ENCODE data around the gene VAPA.

VAPA gene

DNA sequence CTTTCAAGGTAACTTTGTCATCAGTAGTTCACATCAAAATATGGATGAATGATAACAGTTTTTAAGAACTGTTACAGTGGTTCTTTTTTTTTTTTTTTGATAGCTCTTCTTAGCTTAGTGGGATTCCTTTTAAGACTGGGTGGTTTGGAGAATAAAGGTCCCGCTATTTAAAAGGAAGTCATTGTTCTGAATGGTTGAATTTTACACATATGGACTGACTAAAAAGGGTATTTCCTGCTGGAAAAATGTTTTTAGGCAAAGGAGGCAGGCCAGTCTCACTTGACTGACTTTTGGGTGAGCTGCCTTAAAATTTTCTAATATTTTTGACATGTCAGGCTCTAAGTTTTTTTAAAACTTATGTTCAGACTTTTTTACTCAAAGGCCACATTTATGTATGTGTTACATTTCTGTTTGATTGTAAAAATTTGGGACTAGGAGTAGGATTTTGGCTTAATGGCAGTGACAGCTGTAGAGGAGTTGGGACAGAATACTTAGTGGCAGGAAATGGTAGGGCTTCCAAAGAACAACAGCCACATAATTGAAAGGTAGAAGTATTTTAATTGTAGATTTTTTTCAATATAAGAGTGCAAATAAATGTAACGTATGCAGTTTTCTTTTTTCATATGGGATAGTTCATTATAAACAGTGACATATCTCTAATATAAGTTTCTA is 13.7 kb downstream of the VAPA start:
- Mint-ChIP-seq H3K36me3 (ENCODE audit: low read depth) (peaks cover 9% of the 10 kb centered on the region), H3K4me1 (ENCODE audit: low read depth) (peaks cover 46% of the 10 kb centered on the region), H3K27me3 (ENCODE audit: low read depth) (no peaks in the 10 kb centered on the region), H3K9me3 (no peaks in the 10 kb centered on the region), H3K4me3 (no peak overlapping the region), H3K27ac (no peak overlapping the region)
- no peak for DNase-seq (ENCODE audit: low spot score)

GRCh38 chr18:9928646-9929259 is 14.9 kb downstream of the VAPA start:
- Mint-ChIP-seq H3K4me3 (no peak overlapping the region), H3K9me3 (no peaks in the 10 kb centered on the region), H3K27me3 (ENCODE audit: low read depth) (no peaks in the 10 kb centered on the region), H3K27ac (no peak overlapping the region), H3K4me1 (ENCODE audit: low read depth) (peaks cover 43% of the 10 kb centered on the region), H3K36me3 (ENCODE audit: low read depth) (peaks cover 20% of the 10 kb centered on the region)
- DNase-seq (ENCODE audit: low spot score) = no peak

DNA sequence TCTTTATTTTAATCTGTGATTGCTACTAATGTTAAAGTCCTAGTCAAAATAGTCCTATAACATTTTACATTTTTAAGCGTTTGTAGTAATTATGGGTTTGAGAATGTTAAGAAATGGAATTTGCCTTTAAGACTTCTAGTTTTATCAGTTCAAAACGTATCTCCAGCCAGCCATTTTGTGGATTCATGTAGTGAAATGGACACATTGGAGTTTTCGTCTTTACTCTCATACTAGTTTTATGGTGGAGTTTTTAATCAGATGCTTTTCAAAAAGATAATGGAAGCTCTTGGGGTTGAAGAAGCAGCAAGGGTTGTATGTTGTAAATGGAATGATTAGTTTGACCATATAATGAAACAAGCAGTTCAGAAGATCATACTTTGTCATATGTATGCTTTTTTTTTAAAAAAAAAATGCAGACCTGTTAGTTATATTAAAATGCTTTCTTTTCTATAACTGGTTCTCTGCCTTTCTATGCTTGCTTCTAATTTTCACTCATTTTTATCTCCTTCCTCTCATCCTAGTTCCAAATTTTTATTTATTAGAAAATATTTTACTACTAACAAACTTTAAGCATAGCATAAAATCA is 16.6 kb downstream of the VAPA start:
- Mint-ChIP-seq H3K27me3 (ENCODE audit: low read depth) (no peaks in the 10 kb centered on the region), H3K36me3 (ENCODE audit: low read depth) (peaks cover 24% of the 10 kb centered on the region), H3K4me1 (ENCODE audit: low read depth) (peaks cover 37% of the 10 kb centered on the region), H3K27ac (no peak overlapping the region), H3K4me3 (no peak overlapping the region), H3K9me3 (no peaks in the 10 kb centered on the region)
- DNase-seq (ENCODE audit: low spot score) = no peak

DNA sequence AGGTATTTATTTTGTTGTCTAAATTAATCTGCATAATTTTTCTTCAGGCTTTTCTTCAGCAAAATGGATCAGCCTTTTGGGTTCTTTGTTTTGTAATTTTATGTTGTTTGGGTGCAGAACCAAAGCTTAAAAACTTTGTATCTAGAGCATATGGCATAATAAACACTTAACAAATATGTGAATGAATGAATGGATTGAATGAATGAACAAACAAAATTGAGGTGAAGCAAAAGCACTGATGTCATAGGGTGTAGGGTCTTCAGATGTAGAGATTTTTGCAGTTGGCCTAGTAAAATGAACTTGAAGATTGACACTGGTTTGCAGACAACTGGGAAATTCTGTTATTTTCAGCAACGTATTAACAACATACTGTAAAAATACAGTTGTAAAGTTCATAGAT is 17.3 kb downstream of the VAPA start:
- Mint-ChIP-seq H3K36me3 (ENCODE audit: low read depth) (peaks cover 24% of the 10 kb centered on the region), H3K4me3 (no peak overlapping the region), H3K9me3 (no peaks in the 10 kb centered on the region), H3K27me3 (ENCODE audit: low read depth) (no peaks in the 10 kb centered on the region), H3K4me1 (ENCODE audit: low read depth) (peaks cover 37% of the 10 kb centered on the region), H3K27ac (no peak overlapping the region)
- DNase-seq (ENCODE audit: low spot score) = no peak

DNA sequence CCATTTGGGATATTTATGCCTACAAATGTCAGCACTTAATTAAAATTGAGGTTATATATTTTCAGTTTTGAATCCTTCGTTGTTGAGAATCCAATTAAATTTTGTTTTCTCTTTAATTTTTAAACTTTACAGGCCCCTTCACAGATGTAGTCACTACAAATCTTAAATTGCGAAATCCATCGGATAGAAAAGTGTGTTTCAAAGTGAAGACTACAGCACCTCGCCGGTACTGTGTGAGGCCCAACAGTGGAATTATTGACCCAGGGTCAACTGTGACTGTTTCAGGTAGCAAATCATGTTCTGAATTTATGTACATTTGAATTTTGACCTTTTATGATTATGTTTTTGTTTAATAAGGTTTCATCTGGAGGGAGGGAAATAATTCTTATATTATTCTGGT is 17.9 kb downstream of the VAPA start:
- Mint-ChIP-seq H3K27ac (no peak overlapping the region), H3K4me1 (ENCODE audit: low read depth) (peaks cover 31% of the 10 kb centered on the region), H3K9me3 (no peaks in the 10 kb centered on the region), H3K27me3 (ENCODE audit: low read depth) (no peaks in the 10 kb centered on the region), H3K36me3 (ENCODE audit: low read depth) (peaks cover 26% of the 10 kb centered on the region), H3K4me3 (no peak overlapping the region)
- no peak for DNase-seq (ENCODE audit: low spot score)

DNA sequence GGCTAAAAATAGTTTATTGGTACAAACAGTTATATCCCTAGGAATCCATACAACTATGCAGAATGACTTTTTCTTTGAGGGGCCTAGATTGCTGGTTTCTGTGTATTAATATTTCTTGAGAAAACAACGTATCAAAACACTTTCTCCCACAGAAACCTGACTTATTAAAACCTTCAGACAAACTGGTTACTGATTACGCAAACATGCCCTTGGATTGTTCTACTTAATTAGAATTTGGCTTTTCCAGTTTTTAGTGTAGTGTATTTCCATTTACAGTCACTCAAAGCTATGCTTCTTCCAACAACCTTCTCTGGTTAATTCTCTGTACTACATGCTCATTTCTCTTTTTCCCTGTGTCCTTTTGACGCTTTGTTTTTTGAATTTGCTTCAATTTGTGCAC is 20.0 kb downstream of the VAPA start:
- Mint-ChIP-seq H3K27me3 (ENCODE audit: low read depth) (no peaks in the 10 kb centered on the region), H3K4me3 (no peak overlapping the region), H3K4me1 (ENCODE audit: low read depth) (peaks cover 15% of the 10 kb centered on the region), H3K27ac (no peak overlapping the region), H3K36me3 (ENCODE audit: low read depth) (peaks cover 34% of the 10 kb centered on the region), H3K9me3 (no peaks in the 10 kb centered on the region)
- DNase-seq (ENCODE audit: low spot score) = no peak

DNA sequence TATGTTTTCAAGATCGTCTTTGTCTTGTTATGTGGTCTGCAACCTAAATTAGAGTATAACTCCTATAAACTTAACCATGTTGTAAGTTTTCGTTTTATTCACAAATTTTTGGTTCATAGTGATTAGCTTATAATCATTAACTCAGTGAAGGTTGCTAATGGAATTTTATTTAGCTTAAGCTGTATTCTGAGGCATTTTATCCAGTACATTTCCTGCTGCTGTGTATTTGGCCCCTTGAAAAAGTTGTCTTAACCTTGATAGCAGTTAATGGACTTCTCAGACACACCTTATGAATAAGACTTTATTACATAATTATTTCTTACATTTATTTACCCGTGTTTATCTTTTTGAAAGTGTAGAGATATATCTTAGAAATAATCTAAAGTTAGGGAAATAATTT is 20.5 kb downstream of the VAPA start:
- H3K36me3 Mint-ChIP-seq (ENCODE audit: low read depth) = peaks cover 35% of the 10 kb centered on the region
- H3K4me1 Mint-ChIP-seq (ENCODE audit: low read depth) = peaks cover 12% of the 10 kb centered on the region
- H3K27me3 Mint-ChIP-seq (ENCODE audit: low read depth) = no peaks in the 10 kb centered on the region
- H3K9me3 Mint-ChIP-seq = no peaks in the 10 kb centered on the region
- no peak overlapping the region for H3K27ac Mint-ChIP-seq
- DNase-seq (ENCODE audit: low spot score) = no peak
- no peak overlapping the region for H3K4me3 Mint-ChIP-seq

DNA sequence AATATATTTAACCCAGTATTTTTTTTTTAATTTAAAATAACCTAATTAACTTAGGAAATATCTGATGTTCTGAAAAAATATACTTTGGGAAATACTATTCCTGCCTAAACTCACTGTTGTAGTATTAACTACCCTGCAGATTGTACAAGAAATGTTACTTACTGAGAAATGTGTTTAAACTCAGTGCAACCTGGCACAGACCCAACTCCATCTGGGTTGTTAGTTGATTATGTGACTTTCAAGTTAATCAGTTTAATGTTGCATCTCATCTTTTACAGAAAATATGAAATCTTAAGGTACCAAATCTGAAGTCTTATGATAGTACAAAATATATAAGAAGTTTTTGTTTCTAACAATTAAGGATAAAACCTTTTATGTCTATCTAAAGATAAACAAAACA is 27.3 kb downstream of the VAPA start:
- H3K36me3 Mint-ChIP-seq (ENCODE audit: low read depth) = peaks cover 46% of the 10 kb centered on the region
- H3K27ac Mint-ChIP-seq = no peak overlapping the region
- no peaks in the 10 kb centered on the region for H3K9me3 Mint-ChIP-seq
- no peak overlapping the region for H3K4me3 Mint-ChIP-seq
- no peaks in the 10 kb centered on the region for H3K27me3 Mint-ChIP-seq (ENCODE audit: low read depth)
- DNase-seq (ENCODE audit: low spot score) = no peak
- H3K4me1 Mint-ChIP-seq (ENCODE audit: low read depth) = peaks cover 9% of the 10 kb centered on the region

GRCh38 chr18:9941660-9942059 is 27.8 kb downstream of the VAPA start:
- H3K36me3 Mint-ChIP-seq (ENCODE audit: low read depth) = peaks cover 48% of the 10 kb centered on the region

GRCh38 chr18:9943311-9943710 is 29.5 kb downstream of the VAPA start:
- Mint-ChIP-seq H3K9me3 (no peaks in the 10 kb centered on the region), H3K27me3 (ENCODE audit: low read depth) (no peaks in the 10 kb centered on the region), H3K4me1 (ENCODE audit: low read depth) (peaks cover 9% of the 10 kb centered on the region), H3K4me3 (no peak overlapping the region), H3K27ac (no peak overlapping the region), H3K36me3 (ENCODE audit: low read depth) (peaks cover 46% of the 10 kb centered on the region)
- no peak for DNase-seq (ENCODE audit: low spot score)

More at GRCh38 chr18:9941660-9942059, 27.8 kb downstream of the VAPA start:
- no peaks in the 10 kb centered on the region for H3K9me3 Mint-ChIP-seq
- no peak overlapping the region for H3K27ac Mint-ChIP-seq
- no peak overlapping the region for H3K4me3 Mint-ChIP-seq
- no peaks in the 10 kb centered on the region for H3K27me3 Mint-ChIP-seq (ENCODE audit: low read depth)
- DNase-seq (ENCODE audit: low spot score) = no peak
- peaks cover 9% of the 10 kb centered on the region for H3K4me1 Mint-ChIP-seq (ENCODE audit: low read depth)

DNA sequence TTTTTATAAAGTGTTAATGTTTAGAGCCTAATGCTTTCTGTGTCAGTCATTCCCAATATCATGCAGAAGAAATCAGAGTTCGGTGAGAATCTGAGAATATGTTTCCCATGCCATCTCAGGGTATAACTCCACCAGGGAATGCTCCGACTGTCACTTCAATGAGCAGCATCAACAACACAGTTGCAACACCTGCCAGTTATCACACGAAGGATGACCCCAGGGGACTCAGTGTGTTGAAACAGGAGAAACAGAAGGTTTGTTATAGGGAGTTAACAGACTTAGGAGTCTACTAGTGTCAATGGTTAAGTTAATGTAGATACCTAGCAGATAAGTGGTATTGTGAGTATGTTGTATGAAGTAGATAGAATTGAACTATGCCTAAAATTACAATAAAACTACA is 31.0 kb downstream of the VAPA start:
- Mint-ChIP-seq H3K27ac (no peak overlapping the region), H3K4me1 (ENCODE audit: low read depth) (peaks cover 5% of the 10 kb centered on the region), H3K27me3 (ENCODE audit: low read depth) (no peaks in the 10 kb centered on the region), H3K4me3 (no peak overlapping the region), H3K9me3 (no peaks in the 10 kb centered on the region), H3K36me3 (ENCODE audit: low read depth) (peaks cover 48% of the 10 kb centered on the region)
- no peak for DNase-seq (ENCODE audit: low spot score)

GRCh38 chr18:9946831-9947230 is 33.0 kb downstream of the VAPA start:
- H3K27ac Mint-ChIP-seq = no peak overlapping the region
- H3K4me1 Mint-ChIP-seq (ENCODE audit: low read depth) = peaks cover 4% of the 10 kb centered on the region
- no peak for DNase-seq (ENCODE audit: low spot score)
- no peaks in the 10 kb centered on the region for H3K27me3 Mint-ChIP-seq (ENCODE audit: low read depth)
- H3K4me3 Mint-ChIP-seq = no peak overlapping the region
- peaks cover 53% of the 10 kb centered on the region for H3K36me3 Mint-ChIP-seq (ENCODE audit: low read depth)
- no peaks in the 10 kb centered on the region for H3K9me3 Mint-ChIP-seq

DNA sequence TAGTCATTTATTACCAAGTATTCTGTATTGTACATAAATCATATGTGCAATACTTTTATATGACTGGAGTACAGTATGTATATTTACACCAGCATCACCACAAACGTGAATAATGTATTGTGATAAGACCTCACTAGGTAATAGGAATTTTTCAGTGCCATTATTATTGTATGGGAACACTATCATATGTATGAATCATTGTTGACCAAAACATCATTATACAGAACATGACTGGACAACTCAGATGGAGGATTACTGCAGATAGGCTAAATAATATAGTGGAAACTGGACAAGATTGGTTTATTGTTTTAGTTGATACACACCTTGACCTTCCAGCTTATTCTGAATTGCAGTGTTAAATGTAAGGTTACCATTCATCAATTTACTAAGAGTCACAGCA is 33.4 kb downstream of the VAPA start:
- Mint-ChIP-seq H3K4me1 (ENCODE audit: low read depth) (peaks cover 4% of the 10 kb centered on the region), H3K36me3 (ENCODE audit: low read depth) (peaks cover 56% of the 10 kb centered on the region), H3K27ac (no peak overlapping the region), H3K4me3 (no peak overlapping the region), H3K9me3 (no peaks in the 10 kb centered on the region), H3K27me3 (ENCODE audit: low read depth) (no peaks in the 10 kb centered on the region)
- DNase-seq (ENCODE audit: low spot score) = no peak

DNA sequence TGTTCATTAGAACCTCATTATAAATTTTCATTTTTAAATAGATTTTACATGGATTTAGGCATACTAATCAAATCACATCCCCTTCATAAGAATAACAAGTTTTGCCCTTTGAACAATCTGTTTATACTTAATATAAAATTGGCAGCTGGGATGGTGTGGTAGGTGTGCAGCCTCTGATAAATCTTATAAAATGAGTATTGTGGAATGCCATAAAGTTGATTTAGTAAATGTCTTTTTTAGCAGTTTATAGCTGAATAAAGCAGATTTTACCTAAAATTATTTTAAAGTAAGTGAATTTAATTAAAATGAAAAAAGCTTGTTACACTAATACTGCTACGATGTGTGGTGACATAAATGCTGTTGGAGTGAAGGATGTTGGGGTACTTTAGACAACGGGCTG is 35.5 kb downstream of the VAPA start:
- H3K27ac Mint-ChIP-seq = no peak overlapping the region
- no peak overlapping the region for H3K4me3 Mint-ChIP-seq
- DNase-seq (ENCODE audit: low spot score) = no peak
- no peaks in the 10 kb centered on the region for H3K9me3 Mint-ChIP-seq
- H3K36me3 Mint-ChIP-seq (ENCODE audit: low read depth) = peaks cover 65% of the 10 kb centered on the region
- H3K27me3 Mint-ChIP-seq (ENCODE audit: low read depth) = no peaks in the 10 kb centered on the region
- peaks cover 2% of the 10 kb centered on the region for H3K4me1 Mint-ChIP-seq (ENCODE audit: low read depth)
